ENCODE measurements around the gene TSPAN4. TPM values are rescaled to one million over a fixed set of nuclear protein-coding genes. Genes with fewer than 3 reads are reported as not detected.

Gene TSPAN4
- total and polyA plus RNA-seq, 12 donors, result 22.2 to 66.5 (median 29.5) TPM

DNA sequence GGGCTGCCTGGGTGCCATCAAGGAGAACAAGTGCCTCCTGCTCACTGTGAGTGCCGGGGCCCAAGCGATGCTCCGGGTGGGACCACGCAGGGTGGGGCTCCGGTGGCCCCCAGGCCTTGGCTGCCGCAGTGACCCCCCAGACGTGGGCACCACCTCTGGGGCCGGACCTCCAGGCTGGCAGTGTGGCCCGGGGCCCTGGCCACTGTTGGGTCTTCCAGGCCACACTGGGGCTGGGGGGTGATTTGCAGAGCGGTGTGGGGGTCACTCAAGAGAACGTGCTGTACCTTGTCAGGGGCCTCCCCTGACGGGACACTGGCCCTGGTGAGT, 20.0 kb downstream of the TSPAN4 start:
- intact Hi-C loops (cut with DNase I), result no loop called here
- ATAC-seq, result no peak
- WGBS, 2 donors, result 80 to 84% methylated on average over 12 of the region's 12 CpGs

DNA sequence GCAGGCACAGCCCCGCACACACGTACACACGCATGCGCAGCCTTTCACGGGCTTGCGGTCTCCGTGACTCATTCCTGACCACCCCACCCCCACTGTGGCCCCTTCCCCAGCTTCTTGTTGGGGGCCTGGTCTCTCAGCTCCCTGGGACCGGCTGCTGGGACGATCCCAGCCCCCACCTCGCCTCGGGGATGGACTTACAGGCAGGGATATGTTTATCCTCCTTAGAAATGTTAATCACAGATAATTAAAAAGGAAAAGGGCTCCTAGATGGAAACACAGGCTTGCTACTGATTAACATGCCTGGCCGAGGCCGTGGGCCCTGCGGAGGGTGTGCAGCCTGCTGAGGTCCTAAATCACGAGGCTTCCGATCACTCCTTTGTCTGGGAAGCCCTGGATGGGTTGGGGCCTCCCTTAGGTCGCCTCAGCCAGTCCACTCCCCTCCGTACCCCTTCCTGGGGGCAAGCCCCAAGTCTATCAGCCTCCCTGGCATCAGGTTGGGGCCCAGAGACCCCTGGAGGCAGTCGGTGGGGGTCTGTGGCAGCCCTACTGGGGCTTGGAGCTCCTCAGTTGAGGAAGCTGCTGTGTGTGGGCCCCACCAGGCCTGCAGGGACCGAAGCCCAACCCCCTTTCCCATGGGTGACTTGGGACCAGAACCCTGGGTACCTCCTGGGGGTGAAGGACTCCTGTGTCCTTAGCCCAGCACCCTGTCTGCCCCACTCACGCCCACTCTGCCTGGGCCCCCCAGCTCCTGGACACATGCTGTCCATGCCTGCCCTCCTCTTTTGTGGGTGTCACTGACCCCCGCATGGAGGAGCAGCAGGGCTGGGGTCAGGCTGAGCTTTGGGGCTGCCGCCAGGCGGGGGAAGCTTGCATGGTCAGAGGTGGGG, 20.6 kb downstream of the TSPAN4 start:
- DNase-seq, result no peak
- TF ChIP-seq, protein P1, sequence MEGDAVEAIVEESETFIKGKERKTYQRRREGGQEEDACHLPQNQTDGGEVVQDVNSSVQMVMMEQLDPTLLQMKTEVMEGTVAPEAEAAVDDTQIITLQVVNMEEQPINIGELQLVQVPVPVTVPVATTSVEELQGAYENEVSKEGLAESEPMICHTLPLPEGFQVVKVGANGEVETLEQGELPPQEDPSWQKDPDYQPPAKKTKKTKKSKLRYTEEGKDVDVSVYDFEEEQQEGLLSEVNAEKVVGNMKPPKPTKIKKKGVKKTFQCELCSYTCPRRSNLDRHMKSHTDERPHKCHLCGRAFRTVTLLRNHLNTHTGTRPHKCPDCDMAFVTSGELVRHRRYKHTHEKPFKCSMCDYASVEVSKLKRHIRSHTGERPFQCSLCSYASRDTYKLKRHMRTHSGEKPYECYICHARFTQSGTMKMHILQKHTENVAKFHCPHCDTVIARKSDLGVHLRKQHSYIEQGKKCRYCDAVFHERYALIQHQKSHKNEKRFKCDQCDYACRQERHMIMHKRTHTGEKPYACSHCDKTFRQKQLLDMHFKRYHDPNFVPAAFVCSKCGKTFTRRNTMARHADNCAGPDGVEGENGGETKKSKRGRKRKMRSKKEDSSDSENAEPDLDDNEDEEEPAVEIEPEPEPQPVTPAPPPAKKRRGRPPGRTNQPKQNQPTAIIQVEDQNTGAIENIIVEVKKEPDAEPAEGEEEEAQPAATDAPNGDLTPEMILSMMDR (IDR thresholded peaks at IDR 0.05), result no peak
- 85 to 86% methylated on average over 24 of the region's 24 CpGs for WGBS, 2 donors

More for the DNA sequence above, 20.0 kb downstream of the TSPAN4 start:
- no peak for DNase-seq
- Histone ChIP-seq H3K27me3 (no peaks in the 10 kb centered on the region), H3K27ac (no peak overlapping the region), H3K9me3 (no peaks in the 10 kb centered on the region), H3K4me1 (peaks cover 7 to 28% (median 16%) of the 10 kb centered on the region in 9 donors), H3K4me3 (no peak overlapping the region), H3K36me3 (peaks cover 0 to 55% (median 9%) of the 10 kb centered on the region in 9 donors)
- TF ChIP-seq, protein P1 (IDR thresholded peaks at IDR 0.05), result no peak

DNA sequence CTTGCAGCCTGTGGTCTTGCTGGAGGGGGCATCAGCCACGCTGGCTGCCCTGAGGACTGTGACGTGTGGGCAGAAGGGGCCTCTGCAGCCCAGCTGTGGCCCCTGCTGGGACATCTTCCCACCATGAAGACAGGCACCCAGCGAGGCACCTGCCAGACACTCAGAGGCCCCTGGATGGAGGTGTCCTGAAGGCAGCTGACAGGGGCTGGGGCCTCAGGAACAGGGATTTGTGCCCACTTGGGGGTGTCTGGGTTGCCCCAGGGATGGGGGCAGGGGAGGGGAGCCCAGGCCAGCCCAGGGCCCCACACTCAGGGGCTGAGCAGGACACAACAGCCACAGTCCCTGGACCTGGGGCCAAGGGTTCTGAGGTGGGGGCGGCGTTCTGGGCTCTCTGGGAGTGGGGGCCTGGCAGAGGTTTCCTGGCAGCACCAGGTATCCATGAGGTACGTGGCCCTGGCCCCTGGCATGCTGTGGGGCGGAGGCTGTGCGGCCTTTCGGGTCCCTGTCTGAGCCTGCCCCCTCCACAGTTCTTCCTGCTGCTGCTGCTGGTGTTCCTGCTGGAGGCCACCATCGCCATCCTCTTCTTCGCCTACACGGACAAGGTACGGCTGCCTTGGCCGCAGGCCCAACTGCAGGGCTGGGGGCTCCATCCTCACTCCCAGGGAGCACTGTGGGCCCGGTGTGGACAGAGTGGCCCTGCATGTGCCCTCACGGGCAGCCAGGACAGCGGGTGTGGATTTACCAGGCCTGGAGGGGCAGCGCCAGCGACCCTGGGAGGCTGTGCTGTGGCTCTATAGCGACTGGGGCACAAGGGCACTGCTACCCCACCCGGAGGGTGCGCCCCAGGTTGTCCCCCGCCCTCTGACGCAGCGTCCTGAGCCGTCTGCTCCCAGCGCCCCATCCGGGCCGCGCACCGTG, 21.5 kb downstream of the TSPAN4 start:
- no peaks in the 10 kb centered on the region for H3K27me3 ChIP-seq
- H3K27ac ChIP-seq, result no peak overlapping the region
- peaks cover 0 to 59% (median 9%) of the 10 kb centered on the region in 9 donors for H3K36me3 ChIP-seq
- H3K4me1 ChIP-seq, result peaks cover 7 to 28% (median 16%) of the 10 kb centered on the region in 9 donors
- H3K4me3 ChIP-seq, result no peak overlapping the region
- H3K9me3 ChIP-seq, result no peaks in the 10 kb centered on the region
- ATAC-seq, result no peak
- TF ChIP-seq, protein P1 (IDR thresholded peaks at IDR 0.05), result no peak
- 93 to 95% methylated on average over 31 of the region's 31 CpGs for WGBS, 2 donors
- no peak for DNase-seq
- intact Hi-C loops (cut with DNase I), result no loop called here

More for the DNA sequence above, 20.6 kb downstream of the TSPAN4 start:
- Histone ChIP-seq H3K27me3 (no peaks in the 10 kb centered on the region), H3K36me3 (peaks cover 0 to 55% (median 9%) of the 10 kb centered on the region in 9 donors), H3K4me1 (peaks cover 7 to 28% (median 16%) of the 10 kb centered on the region in 9 donors), H3K4me3 (no peak overlapping the region), H3K27ac (no peak overlapping the region), H3K9me3 (no peaks in the 10 kb centered on the region)
- intact Hi-C loops (cut with DNase I), result no loop called here
- no peak for ATAC-seq

DNA sequence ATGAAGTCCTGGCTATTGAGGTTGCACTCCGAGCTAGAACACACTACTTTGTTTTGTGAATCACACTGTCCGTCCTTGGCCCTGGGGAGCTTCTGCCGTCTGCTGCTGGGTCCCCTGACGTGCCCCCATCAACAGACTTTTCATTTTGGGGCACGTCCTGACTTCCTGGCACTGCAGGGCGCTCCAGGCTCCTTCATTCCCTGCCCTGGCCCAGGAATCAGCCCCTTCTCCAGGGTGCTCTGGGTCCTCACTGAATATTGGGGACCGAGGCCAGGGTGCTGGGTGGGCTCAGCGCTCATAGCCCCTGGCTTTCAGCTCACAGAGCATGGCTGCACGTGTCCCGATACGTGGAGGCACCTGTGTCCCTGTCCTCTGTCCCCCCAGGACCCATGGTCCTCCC, 22.2 kb downstream of the TSPAN4 start:
- Histone ChIP-seq H3K4me1 (peaks cover 3 to 23% (median 10%) of the 10 kb centered on the region in 9 donors), H3K4me3 (no peak overlapping the region), H3K27me3 (no peaks in the 10 kb centered on the region), H3K36me3 (peaks cover 0 to 62% (median 9%) of the 10 kb centered on the region in 9 donors), H3K9me3 (no peaks in the 10 kb centered on the region), H3K27ac (no peak overlapping the region)
- WGBS, 2 donors, result 87 to 88% methylated on average over 10 to 11 of the region's 11 CpGs
- intact Hi-C loops (cut with DNase I), result no loop called here
- DNase-seq (no peak), ATAC-seq (no peak)
- TF ChIP-seq, protein P1 (IDR thresholded peaks at IDR 0.05), result no peak

Data from heart right ventricle (tissue), 16 donors.